Measurements from ENCODE around the gene DACH1. TPM values are rescaled to one million over a fixed set of nuclear protein-coding genes. Genes with fewer than 3 reads are reported as not detected.

DACH1 gene
- total and polyA plus RNA-seq, 2 donors (not counting 3 experiments of a cell fraction or from before 2014, with no cell fraction given), result 8.6 to 28.3 TPM

GRCh38 chr13:71814806-71815360 is 52.1 kb downstream of the DACH1 start:
- Histone ChIP-seq H3K9me3 (replicated peaks; ENCODE audit: control insufficient read depth, insufficient read depth, low read length) (no peaks in the 10 kb centered on the region), H3K9me1 (replicated peaks; ENCODE audit: control insufficient read depth, extremely low read depth, insufficient read depth, low read length) (no peaks in the 10 kb centered on the region), H3K4me3 (replicated peaks in 1 of 3; ENCODE audit: insufficient read depth in 1 of 3, low read depth in 1 of 3, low read length in 3 of 3) (no peak overlapping the region), H4K20me1 (replicated peaks; ENCODE audit: control insufficient read depth, extremely low read depth, insufficient read depth, low read length) (no peaks in the 10 kb centered on the region), H3K79me2 (ENCODE audit: control insufficient read depth, insufficient read depth, low read length) (no peaks in the 10 kb centered on the region), H3K9ac (replicated peaks; ENCODE audit: extremely low read depth, insufficient read depth, low read length) (no peak overlapping the region), H3K4me1 (ENCODE audit: control insufficient read depth, extremely low read depth, insufficient read depth, low read length) (no peaks in the 10 kb centered on the region), H3K27me3 (ENCODE audit: control insufficient read depth in 2 of 2, insufficient read depth in 2 of 2, low read length in 2 of 2) (no peaks in the 10 kb centered on the region), H3K27ac (ENCODE audit: insufficient read depth, low read depth, low read length) (no peak overlapping the region), H3K4me2 (ENCODE audit: insufficient read depth, low read length) (no peak overlapping the region), H2AFZ (ENCODE audit: low read depth, low read length) (no peak overlapping the region), H3K36me3 (ENCODE audit: control insufficient read depth in 2 of 2, extremely low read depth in 1 of 2, insufficient read depth in 2 of 2, low read length in 2 of 2) (no peaks in the 10 kb centered on the region)
- BruUV-seq (replicated peaks), result no TSS peak
- TF ChIP-seq EZH2 (IDR thresholded peaks at IDR 0.05; ENCODE audit: borderline replicate concordance, low read depth, low read length, severe bottlenecking) (no peak), FOS (IDR thresholded peaks at IDR 0.05; ENCODE audit: borderline replicate concordance, insufficient read depth, low read length) (no peak), POLR2AphosphoS5 (IDR thresholded peaks at IDR 0.05; ENCODE audit: insufficient read depth, low read depth, low read length) (no peak), GATA2 (IDR thresholded peaks at IDR 0.05; ENCODE audit: insufficient read depth, insufficient read length, low read depth, low read length) (no peak), MAX (IDR thresholded peaks at IDR 0.05; ENCODE audit: insufficient read depth, insufficient read length) (no peak), POLR2A (IDR thresholded peaks at IDR 0.05; ENCODE audit: low read depth, low read length) (no peak), JUN (IDR thresholded peaks at IDR 0.05; ENCODE audit: borderline replicate concordance, insufficient read depth, insufficient read length, low read depth) (no peak), MYC (IDR thresholded peaks at IDR 0.05; ENCODE audit: low read depth, low read length) (no peak)
- TF ChIP-seq, protein P1, sequence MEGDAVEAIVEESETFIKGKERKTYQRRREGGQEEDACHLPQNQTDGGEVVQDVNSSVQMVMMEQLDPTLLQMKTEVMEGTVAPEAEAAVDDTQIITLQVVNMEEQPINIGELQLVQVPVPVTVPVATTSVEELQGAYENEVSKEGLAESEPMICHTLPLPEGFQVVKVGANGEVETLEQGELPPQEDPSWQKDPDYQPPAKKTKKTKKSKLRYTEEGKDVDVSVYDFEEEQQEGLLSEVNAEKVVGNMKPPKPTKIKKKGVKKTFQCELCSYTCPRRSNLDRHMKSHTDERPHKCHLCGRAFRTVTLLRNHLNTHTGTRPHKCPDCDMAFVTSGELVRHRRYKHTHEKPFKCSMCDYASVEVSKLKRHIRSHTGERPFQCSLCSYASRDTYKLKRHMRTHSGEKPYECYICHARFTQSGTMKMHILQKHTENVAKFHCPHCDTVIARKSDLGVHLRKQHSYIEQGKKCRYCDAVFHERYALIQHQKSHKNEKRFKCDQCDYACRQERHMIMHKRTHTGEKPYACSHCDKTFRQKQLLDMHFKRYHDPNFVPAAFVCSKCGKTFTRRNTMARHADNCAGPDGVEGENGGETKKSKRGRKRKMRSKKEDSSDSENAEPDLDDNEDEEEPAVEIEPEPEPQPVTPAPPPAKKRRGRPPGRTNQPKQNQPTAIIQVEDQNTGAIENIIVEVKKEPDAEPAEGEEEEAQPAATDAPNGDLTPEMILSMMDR (IDR thresholded peaks at IDR 0.05; ENCODE audit: extremely low read depth in 1 of 2, insufficient read depth in 1 of 2, low read depth in 1 of 2, low read length in 2 of 2), result no peak
- POLR2A ChIA-PET, result no interaction called here
- dilution Hi-C loops (cut with MboI; ENCODE audit: extremely low pct_ligation_motif_present, low sequenced_read_pairs), result no loop called here
- CTCF ChIA-PET, result interaction anchor here (0.6 to 1.2 kb wide), 2 partner anchors 9 to 44 kb away, joined by 3 to 5 read pairs; no protein-coding TSS in a partner anchor
- intact Hi-C loops (cut with micrococcal nuclease), result no loop called here
- no peak for DNase-seq (ENCODE audit: low read depth, low spot score)
- FAIRE-seq, result no peak

All from endothelial cell of umbilical vein (primary cell).